Spleen (tissue), 7 donors: ENCODE data around the gene KIF5C.

Experiments used
- POLR2A ChIP-seq, 3 donors: fragments of 450-650 bp; IDR thresholded peaks; one replicate each; pipeline ENCODE4 v1.5.1; 2017; ENCODE audit warnings: antibody characterized with exemption in 3 of 3, mild to moderate bottlenecking in 1 of 3
- POLR2AphosphoS5 ChIP-seq, 3 donors: sonication (generic); formaldehyde crosslinking; IDR thresholded peaks; one replicate each; pipeline ENCODE4 v1.5.1; 2017; ENCODE audit warnings: antibody characterized with exemption in 3 of 3
- TF ChIP-seq, protein P1 (sequence below), 11 experiments: fragments of 200-600 bp in 7 of 11; fragments of 450-650 bp in 4 of 11; sonication (generic) in 4 of 11; IDR thresholded peaks in 8 of 11; conservative IDR thresholded peaks in 3 of 11; 1 replicate in 7 of 11; 2 replicates in 4 of 11; pipeline versions ENCODE4 v1.4.0 to v1.8.0; 2016 to 2021; ENCODE audit warnings: antibody characterized with exemption in 11 of 11, inconsistent platforms in 4 of 11, mild to moderate bottlenecking in 1 of 11
- donor health status: DM: no; HTN: no; CAD: no; lungs with moderate emphysema.
- donor health status: DM: no; HTN: no; CAD: no.
- donor health status: DM: no; HTN: no; CAD: no.

DNA sequence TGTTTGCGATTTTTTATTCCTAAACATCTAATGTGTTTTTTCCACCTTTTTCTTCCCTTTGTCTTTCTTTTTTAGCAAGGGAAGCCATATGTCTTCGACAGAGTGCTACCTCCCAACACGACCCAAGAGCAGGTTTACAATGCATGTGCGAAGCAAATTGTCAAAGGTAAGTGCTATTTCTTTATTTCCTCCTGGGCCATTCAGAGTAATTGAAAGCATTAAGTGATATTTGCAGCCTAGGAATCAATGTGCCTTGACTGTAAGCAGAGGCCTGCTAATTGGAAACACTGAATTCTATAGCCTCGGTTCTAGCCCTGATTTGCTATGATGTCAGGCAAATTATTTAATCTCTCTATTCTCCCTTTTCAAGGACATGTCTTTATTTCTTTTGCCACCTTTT lies 47.0 kb downstream of the KIF5C start:
- TF ChIP-seq, protein P1, sequence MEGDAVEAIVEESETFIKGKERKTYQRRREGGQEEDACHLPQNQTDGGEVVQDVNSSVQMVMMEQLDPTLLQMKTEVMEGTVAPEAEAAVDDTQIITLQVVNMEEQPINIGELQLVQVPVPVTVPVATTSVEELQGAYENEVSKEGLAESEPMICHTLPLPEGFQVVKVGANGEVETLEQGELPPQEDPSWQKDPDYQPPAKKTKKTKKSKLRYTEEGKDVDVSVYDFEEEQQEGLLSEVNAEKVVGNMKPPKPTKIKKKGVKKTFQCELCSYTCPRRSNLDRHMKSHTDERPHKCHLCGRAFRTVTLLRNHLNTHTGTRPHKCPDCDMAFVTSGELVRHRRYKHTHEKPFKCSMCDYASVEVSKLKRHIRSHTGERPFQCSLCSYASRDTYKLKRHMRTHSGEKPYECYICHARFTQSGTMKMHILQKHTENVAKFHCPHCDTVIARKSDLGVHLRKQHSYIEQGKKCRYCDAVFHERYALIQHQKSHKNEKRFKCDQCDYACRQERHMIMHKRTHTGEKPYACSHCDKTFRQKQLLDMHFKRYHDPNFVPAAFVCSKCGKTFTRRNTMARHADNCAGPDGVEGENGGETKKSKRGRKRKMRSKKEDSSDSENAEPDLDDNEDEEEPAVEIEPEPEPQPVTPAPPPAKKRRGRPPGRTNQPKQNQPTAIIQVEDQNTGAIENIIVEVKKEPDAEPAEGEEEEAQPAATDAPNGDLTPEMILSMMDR (IDR thresholded peaks at IDR 0.05 in 8 of 11, conservative IDR thresholded peaks at IDR 0.05 in 3 of 11): no peak
- TF ChIP-seq POLR2AphosphoS5 (IDR thresholded peaks at IDR 0.05): no peak
- TF ChIP-seq POLR2A (IDR thresholded peaks at IDR 0.05): no peak
